ENCODE measurements around the gene BLVRB. TPM values are rescaled to one million over a fixed set of nuclear protein-coding genes. Genes with fewer than 3 reads are reported as not detected.
A peak's percentile ranks its signal among the peaks of the same experiment; 100 is the strongest.

The BLVRB gene
- polyA plus RNA-seq, 1 of the 3 experiments (the other 2 are of a cell fraction), result 85.9 TPM

- no peak for TF ChIP-seq REST (IDR thresholded peaks at IDR 0.05; ENCODE audit: low read depth, low read length)
- TF ChIP-seq EZH2phosphoT487 (IDR thresholded peaks at IDR 0.05; ENCODE audit: borderline replicate concordance, low read depth), result no peak
Measured at GRCh38 chr19:40465025-40465556, 454 bp downstream of the BLVRB start (continued).

- peak overlapping the region; percentile 91 for H3K4me2 ChIP-seq
- peak overlapping the region; percentile 61 to 79; a peak in 3 of 4 replicates for H3K4me3 ChIP-seq (ENCODE audit: low read depth in 2 of 2, low read length in 1 of 2)
- DNase-seq, result peak; percentile 75
- WGBS (ENCODE audit: low lambda C conversion rate), result 6% methylated on average over 11 of the region's 11 CpGs
- CTCF ChIA-PET, result interaction anchor here (0.6 to 4.4 kb wide), 35 partner anchors 11 to 905 kb away, joined by 3 to 49 read pairs (median 4); partner anchors contain the start of gene LTBP4
- no peaks in the 10 kb centered on the region for H3K9me2 ChIP-seq
- H3K27me3 ChIP-seq (ENCODE audit: insufficient read depth), result no peaks in the 10 kb centered on the region
- TF ChIP-seq CHD2 (IDR thresholded peaks at IDR 0.05; ENCODE audit: low read length, partially characterized antibody) (no peak), GABPA (IDR thresholded peaks at IDR 0.05; ENCODE audit: low read depth) (no peak), ELF1 (IDR thresholded peaks at IDR 0.05) (no peak), SMC3 (IDR thresholded peaks at IDR 0.05; ENCODE audit: low read depth, low read length) (peak; percentile 53), USF1 (IDR thresholded peaks at IDR 0.05; ENCODE audit: borderline replicate concordance, low read depth) (no peak; the same call in 1 of the 2 replicates), GATA2 (CRISPR knock-in tag; IDR thresholded peaks at IDR 0.05) (no peak), RCOR1 (IDR thresholded peaks at IDR 0.05; ENCODE audit: low read length) (no peak), SIN3A (IDR thresholded peaks at IDR 0.05; ENCODE audit: borderline replicate concordance, low read depth, low read length) (no peak), RAD21 (IDR thresholded peaks at IDR 0.05; ENCODE audit: low read length) (peak; percentile 71), CTCF (IDR thresholded peaks at IDR 0.05) (peak; percentile 84), EP300 (IDR thresholded peaks at IDR 0.05; ENCODE audit: borderline replicate concordance in 1 of 2, low read depth in 1 of 2, low read length in 1 of 2) (no peak), ZBTB33 (IDR thresholded peaks at IDR 0.05; ENCODE audit: borderline replicate concordance, low read depth) (no peak), JUND (IDR thresholded peaks at IDR 0.05) (no peak), TEAD4 (IDR thresholded peaks at IDR 0.05; ENCODE audit: borderline replicate concordance, insufficient read depth) (no peak), POLR2AphosphoS5 (IDR thresholded peaks at IDR 0.05; ENCODE audit: low read depth, low read length) (no peak), IRF3 (IDR thresholded peaks at IDR 0.05; ENCODE audit: low read depth, low read length) (no peak), FOSL2 (IDR thresholded peaks at IDR 0.05; ENCODE audit: borderline replicate concordance, low read depth) (peak; percentile 73)
- H3K27ac ChIP-seq (ENCODE audit: low read depth in 2 of 2, low read length in 1 of 2), result peak overlapping the region in 1 of 2 experiments; percentile 79; a peak in 2 of 4 replicates
- no peak overlapping the region for H2AFZ ChIP-seq (ENCODE audit: low read depth)
- H3K36me3 ChIP-seq (replicated peaks in 1 of 2; ENCODE audit: control insufficient read depth in 1 of 2, insufficient read depth in 2 of 2, low read length in 1 of 2), result no peaks in the 10 kb centered on the region
- H3K9me3 ChIP-seq, result no peaks in the 10 kb centered on the region
- no peaks in the 10 kb centered on the region for H4K20me1 ChIP-seq (ENCODE audit: insufficient read depth)
- H3K9ac ChIP-seq, result peak overlapping the region; percentile 74
- H3F3A ChIP-seq (replicated peaks; ENCODE audit: insufficient read depth), result peaks cover 14% of the 10 kb centered on the region
- POLR2A ChIA-PET, result interaction anchor here (0.8 to 1.6 kb wide), 4 partner anchors 21 to 44 kb away, joined by 3 to 7 read pairs (median 4); partner anchors contain the start of gene SERTAD1
- H3K4me1 ChIP-seq (ENCODE audit: control insufficient read depth in 1 of 2, insufficient read depth in 2 of 2, low read depth in 1 of 2, low read length in 1 of 2), result peaks cover 5 to 17% of the 10 kb centered on the region in 2 experiments; a peak in 3 of 4 replicates
- H3K79me2 ChIP-seq (ENCODE audit: insufficient read depth), result no peaks in the 10 kb centered on the region; the same call in 1 of the 2 replicates
Measured at GRCh38 chr19:40464059-40465024, 1.2 kb downstream of the BLVRB start.

All from SK-N-SH (cell line).